ENCODE results near the gene DNAJC27.

DNA sequence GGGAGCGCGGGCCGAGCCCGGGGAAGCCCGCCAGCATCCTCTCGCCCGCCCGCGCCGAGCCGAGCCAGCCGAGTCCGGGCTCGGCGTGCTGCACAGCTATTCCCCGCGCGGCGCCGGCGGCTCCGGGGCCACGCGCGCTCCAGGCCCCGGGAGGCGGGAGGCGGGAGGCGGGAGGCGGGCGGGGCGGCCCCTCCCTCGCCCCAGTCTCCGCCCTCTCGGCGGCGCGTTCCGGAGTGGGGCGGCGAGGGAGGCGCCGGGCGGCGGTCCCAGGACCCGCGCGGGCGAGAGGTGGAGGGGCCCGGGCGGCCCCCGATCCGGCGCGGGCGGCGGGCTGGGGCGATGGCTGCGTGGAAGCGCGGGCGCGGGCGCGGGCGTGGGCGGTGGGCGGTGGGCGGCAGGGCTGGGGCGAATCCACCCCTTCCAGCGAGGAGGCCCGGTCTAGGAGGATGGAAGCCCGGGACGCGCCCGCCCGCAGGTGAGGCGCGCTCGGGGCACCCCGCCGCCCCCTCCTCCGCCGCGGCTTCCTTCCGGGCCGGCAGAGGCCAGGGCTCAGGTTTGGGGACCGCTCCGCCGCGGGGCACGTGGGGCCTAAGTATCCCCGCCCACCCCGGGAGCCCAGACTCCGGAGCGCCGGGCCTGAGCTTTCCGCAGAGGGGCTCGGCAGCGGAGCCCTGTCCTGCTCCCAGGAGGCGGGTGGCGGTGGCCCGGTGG is 51.5 kb downstream of the DNAJC27 start, which contains the start of gene ADCY3:
- peak; percentile 36 for TF ChIP-seq POLR2A (IDR thresholded peaks at IDR 0.05; ENCODE audit: low read length)
- TF ChIP-seq JUNB (IDR thresholded peaks at IDR 0.05): no peak
- TF ChIP-seq REST (IDR thresholded peaks at IDR 0.05): no peak
- TF ChIP-seq NFE2L2 (conservative IDR thresholded peaks at IDR 0.05; ENCODE audit: low read length): no peak
- TF ChIP-seq, protein P1, sequence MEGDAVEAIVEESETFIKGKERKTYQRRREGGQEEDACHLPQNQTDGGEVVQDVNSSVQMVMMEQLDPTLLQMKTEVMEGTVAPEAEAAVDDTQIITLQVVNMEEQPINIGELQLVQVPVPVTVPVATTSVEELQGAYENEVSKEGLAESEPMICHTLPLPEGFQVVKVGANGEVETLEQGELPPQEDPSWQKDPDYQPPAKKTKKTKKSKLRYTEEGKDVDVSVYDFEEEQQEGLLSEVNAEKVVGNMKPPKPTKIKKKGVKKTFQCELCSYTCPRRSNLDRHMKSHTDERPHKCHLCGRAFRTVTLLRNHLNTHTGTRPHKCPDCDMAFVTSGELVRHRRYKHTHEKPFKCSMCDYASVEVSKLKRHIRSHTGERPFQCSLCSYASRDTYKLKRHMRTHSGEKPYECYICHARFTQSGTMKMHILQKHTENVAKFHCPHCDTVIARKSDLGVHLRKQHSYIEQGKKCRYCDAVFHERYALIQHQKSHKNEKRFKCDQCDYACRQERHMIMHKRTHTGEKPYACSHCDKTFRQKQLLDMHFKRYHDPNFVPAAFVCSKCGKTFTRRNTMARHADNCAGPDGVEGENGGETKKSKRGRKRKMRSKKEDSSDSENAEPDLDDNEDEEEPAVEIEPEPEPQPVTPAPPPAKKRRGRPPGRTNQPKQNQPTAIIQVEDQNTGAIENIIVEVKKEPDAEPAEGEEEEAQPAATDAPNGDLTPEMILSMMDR (IDR thresholded peaks at IDR 0.05): no peak
- TF ChIP-seq RAD21 (conservative IDR thresholded peaks at IDR 0.05 in 1 of 2, IDR thresholded peaks at IDR 0.05 in 1 of 2): no peak
- no peak for TF ChIP-seq HOXA7 (CRISPR knock-in tag; IDR thresholded peaks at IDR 0.05)
- 0 out of 2 replicates have a peak, but pooled peaks have one; percentile 47 for TF ChIP-seq E2F6 (IDR thresholded peaks at IDR 0.05; ENCODE audit: borderline replicate concordance, low read depth)
- no peak for TF ChIP-seq KDM1A (IDR thresholded peaks at IDR 0.05; ENCODE audit: low read depth)
- TF ChIP-seq POLR2AphosphoS2 (conservative IDR thresholded peaks at IDR 0.05; ENCODE audit: low read length): no peak
- peak; percentile 62 for TF ChIP-seq PHF8 (IDR thresholded peaks at IDR 0.05; ENCODE audit: borderline replicate concordance, low read depth)

Data from A549 (cell line).